Hypothalamus (tissue), 51 donors: ENCODE measurements around the gene GH1.
"Not testable (repeated sequence)": the region's sequence is repeated elsewhere in the genome, so short reads cannot be mapped to it uniquely, and the experiment has no call there.

Experiments
- DNase-seq, 51 donors: peaks; one replicate each; lab custom pipeline; 2025; lab: John Stamatoyannopoulos, UW

Gene GH1

DNA sequence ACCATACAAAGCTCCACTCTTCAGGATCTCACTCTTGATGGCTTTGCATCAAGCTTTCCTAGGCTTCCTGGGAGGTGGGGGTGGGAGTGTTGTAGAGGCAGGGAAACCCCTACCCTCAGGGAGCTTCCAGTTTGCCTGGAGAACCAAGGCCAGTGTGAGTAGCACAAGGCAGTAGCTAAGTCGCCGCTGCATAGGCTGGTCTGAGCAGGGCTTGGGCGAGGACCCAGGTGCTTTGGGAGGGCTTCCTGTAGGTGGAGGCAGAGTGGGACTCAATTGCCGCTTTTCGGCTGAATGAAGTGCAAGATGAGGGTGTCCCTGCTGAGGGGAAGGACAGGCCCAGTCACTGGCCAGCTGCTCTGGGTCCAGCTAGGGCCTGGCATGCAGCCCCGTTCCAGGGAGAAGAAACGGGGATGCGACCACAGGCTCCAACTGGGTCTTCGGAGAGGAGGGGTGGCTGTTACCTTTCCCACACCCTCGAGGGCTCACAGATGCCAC, 9.6 kb upstream of the GH1 start:
- DNase-seq, result no peak

DNA sequence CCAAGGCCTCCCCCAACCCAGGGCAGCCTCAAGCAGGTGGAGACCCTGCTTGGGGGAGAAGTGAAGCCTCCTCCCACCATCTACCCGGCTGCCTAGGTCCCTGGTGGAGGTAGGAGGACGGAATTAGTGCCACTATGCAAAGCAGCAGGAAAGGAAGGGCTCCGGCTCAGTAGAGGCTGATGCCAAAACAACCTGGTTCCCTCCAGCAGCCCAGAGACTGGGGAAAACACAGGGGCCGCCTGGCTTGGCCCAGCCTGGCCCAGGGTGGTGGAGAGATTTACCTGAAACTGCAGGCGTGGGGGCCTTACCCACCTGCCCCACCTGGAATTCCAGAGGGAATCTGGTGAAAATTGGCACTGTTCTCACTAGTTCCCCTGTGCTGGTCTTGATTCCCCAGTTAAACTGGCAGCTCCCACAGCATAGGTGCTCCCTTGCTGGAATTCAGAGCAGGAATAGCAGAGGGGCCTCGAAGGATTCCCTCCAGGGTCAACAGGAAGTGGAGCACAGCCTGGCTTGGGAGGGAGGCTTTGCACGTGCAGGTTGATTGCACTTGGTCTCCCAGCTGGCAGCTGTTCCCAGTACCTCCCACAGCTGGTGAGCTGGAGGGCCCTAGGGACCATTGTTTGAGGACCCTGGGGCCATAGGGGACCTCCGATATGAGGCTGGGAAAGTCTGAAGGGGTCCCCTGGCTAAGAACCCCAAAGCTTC, 9.0 kb upstream of the GH1 start:
- DNase-seq, result no peak

DNA sequence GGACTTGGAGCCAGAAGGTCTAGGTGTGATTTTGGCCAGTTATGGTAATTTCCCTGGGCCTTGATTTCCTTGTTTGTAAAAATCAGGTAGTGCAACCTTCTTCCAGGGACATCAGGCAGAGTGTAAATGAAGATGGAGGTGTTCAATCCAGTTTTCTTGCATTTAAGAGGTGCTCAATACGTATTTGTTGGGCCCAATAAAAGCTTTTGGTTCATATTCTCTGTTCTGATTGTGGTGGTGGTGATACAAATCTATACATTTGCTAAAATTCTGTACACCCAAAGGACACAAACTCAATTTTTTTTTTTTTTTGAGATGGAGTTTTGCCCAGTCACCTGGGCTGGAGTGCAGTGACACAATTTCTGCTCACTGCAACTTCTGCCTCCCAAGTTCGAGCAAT, 7.5 kb upstream of the GH1 start:
- DNase-seq, result no peak

DNA sequence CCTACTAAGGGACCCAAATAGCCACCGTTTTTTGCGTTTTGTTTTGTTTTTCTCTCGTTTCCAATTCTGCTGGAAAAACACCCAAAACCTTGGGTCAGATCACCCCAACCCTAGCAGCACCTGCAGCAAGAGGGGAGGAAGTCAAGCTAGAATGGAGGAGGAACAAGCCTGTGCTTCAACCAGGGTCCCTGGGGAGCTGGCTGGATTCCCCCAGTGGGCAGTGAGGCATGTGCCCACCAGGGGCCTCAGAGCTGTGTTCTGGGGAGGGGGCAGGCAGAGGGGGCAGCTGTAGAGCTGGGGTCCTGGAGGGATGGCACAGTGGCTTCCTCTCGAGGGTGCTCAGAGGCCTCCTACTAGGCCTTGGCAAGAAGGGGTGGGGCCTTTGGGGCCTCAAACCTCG, 7.0 kb upstream of the GH1 start:
- no peak for DNase-seq

DNA sequence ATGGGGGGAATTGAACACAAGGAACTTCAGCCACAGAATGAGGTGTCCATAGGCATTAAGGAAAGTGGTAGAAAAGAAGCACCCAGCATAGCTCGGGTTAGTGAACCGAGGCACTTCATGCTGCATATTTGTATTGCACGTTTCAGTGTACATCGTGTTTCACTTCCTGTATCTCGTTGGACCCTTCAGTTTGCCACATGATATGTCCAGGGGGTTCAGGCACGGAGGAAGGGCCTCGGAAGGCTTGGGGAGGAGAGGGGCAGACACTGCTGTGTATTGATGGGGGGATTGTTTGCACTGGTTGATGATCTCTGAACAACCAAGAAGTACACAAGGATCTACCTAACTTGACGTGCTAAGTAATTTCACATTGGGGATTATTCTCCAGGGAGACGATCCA, 3.8 kb upstream of the GH1 start:
- not testable (repeated sequence) for DNase-seq

DNA sequence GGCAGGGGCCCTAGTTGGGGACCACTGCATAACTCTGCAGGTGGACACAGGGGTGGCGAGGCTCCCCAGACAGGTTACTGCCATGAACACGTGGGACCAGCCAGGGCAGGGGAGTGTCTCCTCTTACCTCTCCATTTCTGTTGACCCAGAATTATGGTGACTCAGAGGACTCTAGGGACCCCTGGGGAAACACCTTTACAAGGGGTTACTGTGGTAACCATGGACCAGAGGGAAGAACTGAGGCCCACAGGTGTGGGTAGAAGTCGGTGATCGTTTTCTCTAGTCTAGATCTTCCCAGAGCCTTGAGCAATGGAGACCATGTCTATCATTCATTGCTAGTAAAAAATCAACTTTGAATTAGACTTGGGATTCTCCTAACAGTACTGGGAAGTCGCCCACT, 2.1 kb upstream of the GH1 start:
- not testable (repeated sequence) for DNase-seq

DNA sequence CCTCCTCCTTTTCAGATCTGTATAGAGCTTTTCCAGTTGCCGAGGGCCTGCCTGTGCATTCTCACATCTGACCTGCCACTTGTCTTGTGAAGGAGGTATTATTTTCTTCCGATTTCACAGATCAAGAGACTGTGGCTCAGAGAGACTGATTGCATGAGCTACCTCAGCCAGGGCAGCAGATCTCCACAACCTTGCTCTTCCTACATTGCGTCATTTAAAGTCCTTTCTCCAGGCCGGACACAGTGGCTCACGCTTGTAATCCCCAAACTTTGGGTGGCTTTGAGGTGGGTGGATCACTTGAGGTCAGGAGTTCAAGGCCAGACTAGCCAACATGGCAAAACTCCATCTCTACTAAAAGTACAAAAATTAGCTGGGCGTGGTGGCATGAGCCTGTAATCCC, 1.4 kb upstream of the GH1 start:
- not testable (repeated sequence) for DNase-seq

DNA sequence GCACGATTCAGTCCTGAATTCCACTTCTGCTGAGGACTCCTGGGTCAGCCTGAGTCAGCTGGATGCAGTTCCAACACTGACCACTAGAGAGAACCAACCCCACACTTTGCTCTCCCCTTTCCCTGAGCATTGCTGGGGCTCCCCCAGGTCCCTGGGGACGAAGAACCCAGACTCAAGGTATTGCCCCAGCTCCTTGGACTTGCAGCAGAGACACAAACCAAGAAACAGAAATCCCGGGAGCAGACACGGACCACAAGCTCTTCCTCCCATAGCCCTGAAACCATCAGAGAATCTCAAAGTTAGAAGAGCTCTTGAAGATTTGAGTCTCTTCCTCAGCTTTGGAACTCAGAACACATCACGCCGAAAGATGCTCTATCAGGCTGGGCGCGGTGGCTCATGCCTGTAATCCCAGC, 678 bp upstream of the GH1 start:
- peak in 23 of 51 donors; percentile 5 to 40 (median 18) for DNase-seq

DNA sequence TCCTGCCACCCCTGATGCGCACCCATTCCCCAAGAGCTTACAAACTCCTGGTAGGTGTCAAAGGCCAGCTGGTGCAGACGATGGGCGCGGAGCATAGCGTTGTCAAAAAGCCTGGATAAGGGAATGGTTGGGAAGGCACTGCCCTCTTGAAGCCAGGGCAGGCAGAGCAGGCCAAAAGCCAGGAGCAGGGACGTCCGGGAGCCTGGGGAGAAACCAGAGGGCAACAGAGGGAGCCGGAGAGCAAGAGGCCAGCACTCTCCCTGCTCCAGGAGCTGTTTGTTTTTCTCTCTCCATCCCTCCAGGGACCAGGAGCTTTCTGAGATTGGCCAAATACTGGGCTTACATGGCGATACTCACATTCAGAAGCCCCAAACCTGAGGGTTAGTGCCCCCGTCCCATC, 334 bp downstream of the GH1 start:
- DNase-seq, result no peak

DNA sequence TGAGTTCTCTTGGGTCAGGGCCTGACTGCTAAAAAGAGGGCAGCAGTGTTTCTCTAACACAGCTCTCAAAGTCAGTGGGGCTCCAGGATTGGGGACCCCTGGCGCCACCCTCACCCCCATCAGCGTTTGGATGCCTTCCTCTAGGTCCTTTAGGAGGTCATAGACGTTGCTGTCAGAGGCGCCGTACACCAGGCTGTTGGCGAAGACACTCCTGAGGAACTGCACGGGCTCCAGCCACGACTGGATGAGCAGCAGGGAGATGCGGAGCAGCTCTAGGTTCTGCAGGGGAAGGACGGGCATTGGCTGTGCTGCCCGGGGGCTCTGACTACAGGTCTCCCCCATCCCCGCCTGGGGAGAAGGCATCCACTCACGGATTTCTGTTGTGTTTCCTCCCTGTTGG, 993 bp downstream of the GH1 start:
- no peak for DNase-seq

DNA sequence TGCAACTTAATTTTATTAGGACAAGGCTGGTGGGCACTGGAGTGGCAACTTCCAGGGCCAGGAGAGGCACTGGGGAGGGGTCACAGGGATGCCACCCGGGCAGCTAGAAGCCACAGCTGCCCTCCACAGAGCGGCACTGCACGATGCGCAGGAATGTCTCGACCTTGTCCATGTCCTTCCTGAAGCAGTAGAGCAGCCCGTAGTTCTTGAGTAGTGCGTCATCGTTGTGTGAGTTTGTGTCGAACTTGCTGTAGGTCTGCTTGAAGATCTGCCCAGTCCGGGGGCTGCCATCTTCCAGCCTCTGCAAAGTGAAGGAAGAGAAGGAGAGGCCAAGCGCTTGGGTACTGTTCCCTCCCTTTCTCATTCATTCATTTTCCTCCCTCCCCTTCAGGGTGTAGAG, 1.4 kb downstream of the GH1 start:
- not testable (repeated sequence) for DNase-seq

DNA sequence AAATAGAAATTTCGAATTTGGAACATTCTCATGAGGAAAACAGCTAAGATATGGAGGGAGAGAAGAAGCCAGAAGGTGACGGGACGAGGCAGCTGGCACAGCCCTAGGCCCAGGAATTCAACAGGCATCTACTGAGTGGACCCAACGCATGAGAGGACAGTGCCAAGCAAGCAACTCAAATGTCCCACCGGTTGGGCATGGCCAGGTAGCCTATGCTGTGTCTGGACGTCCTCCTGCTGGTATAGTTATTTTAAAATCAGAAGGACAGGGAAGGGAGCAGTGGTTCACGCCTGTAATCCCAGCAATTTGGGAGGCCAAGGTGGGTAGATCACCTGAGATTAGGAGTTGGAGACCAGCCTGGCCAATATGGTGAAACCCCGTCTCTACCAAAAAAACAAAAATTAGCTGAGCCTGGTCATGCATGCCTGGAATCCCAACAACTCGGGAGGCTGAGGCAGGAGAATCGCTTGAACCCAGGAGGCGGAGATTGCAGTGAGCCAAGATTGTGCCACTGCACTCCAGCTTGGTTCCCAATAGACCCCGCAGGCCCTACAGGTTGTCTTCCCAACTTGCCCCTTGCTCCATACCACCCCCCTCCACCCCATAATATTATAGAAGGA, 2.0 kb downstream of the GH1 start:
- no peak for DNase-seq

DNA sequence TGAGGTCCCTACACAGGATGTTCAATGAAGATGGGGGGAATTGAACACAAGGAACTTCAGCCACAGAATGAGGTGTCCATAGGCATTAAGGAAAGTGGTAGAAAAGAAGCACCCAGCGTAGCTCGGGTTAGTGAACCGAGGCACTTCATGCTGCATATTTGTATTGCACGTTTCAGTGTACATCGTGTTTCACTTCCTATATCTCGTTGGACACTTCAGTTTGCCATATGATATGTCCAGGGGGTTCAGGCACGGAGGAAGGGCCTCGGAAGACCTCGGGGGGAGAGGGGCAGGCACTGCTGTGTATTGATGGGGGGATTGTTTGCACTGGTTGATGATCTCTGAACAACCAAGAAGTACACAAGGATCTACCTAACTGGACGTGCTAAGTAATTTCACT, 2.9 kb downstream of the GH1 start:
- not testable (repeated sequence) for DNase-seq

DNA sequence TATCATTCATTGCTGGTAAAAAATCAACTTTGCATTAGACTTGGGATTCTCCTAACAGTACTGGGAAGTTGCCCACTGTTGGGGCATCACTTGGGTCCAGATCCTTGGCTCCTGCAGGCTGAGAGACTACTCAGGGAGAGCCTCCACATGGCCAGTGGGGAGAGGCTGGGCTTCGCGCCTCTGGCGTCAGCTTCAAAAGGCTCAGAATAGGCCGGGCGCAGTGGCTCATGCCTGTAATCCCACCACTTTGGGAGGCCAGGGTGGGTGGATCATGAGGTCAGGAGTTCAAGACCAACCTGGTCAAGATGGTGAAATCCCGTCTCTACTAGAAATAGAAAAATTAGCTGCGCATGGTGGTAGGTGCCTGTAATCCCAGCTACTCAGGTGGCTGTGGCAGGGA, 4.2 kb downstream of the GH1 start:
- DNase-seq, result no peak

DNA sequence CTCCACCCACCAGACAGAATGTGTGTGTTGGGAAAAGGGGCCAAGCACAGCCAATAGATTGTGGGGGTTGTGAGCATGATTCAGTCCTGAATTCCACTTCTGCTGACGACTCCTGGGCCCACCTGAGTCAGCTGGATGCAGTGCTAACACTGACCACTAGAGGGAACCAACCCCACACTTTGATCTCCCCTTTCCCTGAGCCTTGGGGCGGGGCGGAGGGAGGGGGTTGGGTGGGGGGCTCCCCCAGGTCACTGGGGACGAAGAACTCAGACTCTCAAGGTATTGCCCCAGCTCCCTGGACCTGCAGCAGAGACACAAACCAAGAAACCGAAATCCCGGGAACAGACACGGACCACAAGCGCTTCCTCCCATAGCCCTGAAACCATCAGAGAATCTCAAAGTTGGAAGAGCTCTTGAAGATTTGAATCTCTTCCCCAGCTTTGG, 7.0 kb downstream of the GH1 start:
- peak in 15 of 51 donors; percentile 2 to 22 (median 8) for DNase-seq

DNA sequence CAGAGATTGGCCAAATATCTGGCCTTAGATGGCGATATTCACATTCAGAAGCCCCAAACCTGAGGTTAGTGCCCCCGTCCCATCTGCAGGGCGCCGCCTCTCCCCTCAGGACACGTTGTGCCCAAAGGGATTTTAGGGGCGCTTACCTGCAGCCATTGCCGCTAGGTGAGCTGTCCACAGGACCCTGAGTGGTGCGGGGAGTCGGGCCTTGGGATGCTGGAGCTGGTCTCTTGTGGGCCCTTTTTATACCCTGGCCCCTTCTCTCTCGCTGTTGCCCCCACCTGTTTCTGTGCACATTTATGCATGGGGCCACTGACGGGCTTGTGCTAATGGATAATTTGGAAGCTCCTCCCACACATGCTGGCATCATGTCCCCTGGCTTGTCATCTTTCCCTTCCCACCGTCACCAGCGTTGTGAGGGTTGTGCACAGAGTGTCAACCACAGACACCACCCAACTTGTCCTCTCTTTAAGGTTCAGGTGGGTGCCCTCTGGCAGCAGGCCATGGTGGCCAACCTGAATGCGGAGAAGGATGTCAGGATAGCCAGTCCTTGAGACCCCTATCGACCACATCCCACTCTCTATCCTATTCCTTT, 7.5 kb downstream of the GH1 start, which contains the start of gene CSHL1:
CSHL1 (minus strand) TSS at position 218 of the 595 bp plus-strand sequence; CDS start at position 156, 62 bp downstream.
- DNase-seq, result no peak

DNA sequence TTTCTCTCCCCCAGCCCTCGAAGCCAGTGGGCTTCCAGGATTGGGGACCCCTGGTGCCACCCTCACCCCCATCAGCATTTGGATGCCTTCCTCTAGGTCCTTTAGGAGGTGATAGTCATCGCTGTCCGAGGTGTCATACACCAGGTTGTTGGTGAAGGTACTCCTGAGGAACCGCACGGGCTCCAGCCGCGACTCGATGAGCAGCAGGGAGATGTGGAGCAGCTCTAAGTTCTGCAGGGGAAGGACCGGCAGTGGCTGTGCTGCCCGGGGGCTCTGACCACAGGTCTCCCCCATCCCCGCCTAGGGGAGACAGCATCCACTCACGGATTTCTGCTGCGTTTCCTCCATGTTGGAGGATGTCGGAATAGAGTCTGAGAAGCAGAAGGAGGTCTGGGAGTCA, 8.5 kb downstream of the GH1 start:
- no peak for DNase-seq

DNA sequence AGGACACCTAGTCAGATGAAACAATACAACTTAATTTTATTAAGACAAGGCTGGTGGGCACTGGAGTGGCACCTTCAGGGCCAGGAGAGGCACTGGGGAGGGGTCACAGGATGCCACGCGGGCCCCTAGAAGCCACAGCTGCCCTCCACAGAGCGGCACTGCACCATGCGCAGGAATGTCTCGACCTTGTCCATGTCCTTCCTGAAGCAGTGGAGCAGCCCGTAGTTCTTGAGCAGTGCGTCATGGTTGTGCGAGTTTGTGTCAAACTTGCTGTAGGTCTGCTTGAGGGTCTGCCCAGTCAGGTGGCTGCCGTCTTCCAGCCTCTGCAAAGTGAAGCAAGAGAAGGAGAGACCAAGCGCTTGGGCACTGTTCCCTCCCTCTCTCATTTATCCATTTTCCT, 9.1 kb downstream of the GH1 start:
- not testable (repeated sequence) for DNase-seq

DNA sequence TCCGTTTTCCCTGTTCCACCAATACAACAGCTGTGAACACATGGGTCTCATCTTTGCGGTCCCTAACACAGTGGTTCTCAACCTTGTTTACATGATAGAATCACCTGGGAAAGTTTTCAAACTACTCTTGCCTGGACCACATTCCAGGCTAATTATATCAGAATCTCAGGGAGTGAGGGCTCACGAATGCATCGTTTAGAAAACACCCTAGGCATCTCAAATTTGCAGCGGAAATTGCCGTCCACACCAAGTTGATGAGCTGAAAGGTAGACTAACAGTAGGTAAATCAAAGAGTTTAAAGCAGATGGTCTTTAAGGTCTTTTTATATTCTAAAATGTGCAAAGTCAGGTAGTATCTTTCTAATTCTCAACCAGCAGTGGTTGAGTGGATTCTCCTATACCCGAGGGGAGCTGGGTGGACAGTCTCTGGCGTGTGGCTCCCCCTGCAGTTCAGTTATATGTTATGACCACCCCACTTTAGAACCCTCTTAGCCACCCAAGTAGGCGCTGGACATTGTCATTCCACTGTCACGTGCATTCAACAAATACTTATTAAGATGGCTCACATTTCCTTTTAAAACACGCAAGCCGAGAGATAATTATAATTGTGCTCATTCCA, 11.4 kb downstream of the GH1 start:
- not testable (repeated sequence) for DNase-seq

DNA sequence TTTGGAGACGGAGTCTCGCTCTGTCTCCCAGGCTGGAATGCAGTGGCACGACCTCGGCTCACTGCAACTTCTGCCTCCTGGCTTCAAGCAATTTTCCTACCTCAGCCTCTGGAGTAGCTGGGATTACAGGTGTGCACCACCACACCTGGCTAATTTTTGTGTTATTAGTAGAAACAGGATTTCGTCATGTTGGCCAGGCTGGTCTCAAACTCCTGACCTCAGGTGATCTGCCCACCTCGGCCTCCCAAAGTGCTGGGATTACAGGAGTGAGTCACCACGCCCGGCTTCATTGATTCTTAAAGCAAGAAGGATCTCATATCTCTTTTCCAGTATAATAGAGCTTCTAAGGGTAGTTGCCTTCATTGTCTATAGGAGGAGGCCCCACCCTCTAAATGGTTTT, 13.8 kb downstream of the GH1 start:
- not testable (repeated sequence) for DNase-seq

DNA sequence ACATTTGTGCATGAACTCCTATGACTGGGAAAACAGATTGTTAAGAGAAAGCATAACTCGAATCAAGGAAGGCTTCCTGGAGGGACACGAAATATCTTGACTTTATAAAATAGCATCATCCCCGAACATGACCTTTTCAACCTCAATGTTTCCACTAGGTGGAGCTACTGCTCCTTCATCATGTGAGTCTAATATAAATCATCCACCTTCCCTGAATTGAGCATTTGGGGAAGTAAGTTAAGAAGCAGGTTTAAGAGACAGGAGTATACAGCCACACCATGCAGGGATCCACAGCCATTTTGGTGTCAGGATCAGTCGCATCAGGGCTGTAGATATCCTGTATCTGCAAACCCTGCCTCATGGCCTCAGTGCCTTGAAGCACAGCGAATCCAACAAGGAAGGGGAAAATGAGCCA, 14.8 kb downstream of the GH1 start:
- DNase-seq, result not testable (repeated sequence)
